Activated naive CD8-positive, alpha-beta T cell treated with anti-CD3 and anti-CD28 coated beads, Interleukin-2, amount 50 U/mL, for 24 hours (primary cell): Measurements from ENCODE around the gene IL21.
A peak's percentile ranks its signal among the peaks of the same experiment; 100 is the strongest.
"Not testable (repeated sequence)": the region's sequence is repeated elsewhere in the genome, so short reads cannot be mapped to it uniquely, and the experiment has no call there.

Experiments used
- ATAC-seq: fragments of 150-1000 bp; cut with Tn5 transposase; one replicate; pipeline ENCODE4 v1.10.0; 2021
- DNase-seq: peaks from one replicate; pipeline ENCODE4 v3.0.0; 2021
- H3K27ac Mint-ChIP-seq: one replicate; pipeline ENCODE4 v1.8.0; 2021; ENCODE audit warnings: mild to moderate bottlenecking, mixed read lengths
- H3K27me3 Mint-ChIP-seq: one replicate; pipeline ENCODE4 v1.8.0; 2021; ENCODE audit warnings: mixed read lengths
- H3K36me3 Mint-ChIP-seq: one replicate; pipeline ENCODE4 v1.8.0; 2021; ENCODE audit warnings: low read depth, mixed read lengths
- H3K4me1 Mint-ChIP-seq: one replicate; pipeline ENCODE4 v1.8.0; 2021; ENCODE audit warnings: mixed read lengths
- H3K4me3 Mint-ChIP-seq: one replicate; pipeline ENCODE4 v1.8.0; 2021; ENCODE audit warnings: mild to moderate bottlenecking, moderate library complexity, mixed read lengths
- H3K9me3 Mint-ChIP-seq: one replicate; pipeline ENCODE4 v1.8.0; 2021; ENCODE audit warnings: mixed read lengths

The IL21 gene

GRCh38 chr4:122576261-122577188 is 44.3 kb downstream of the IL21 start:
- peak overlapping the region; percentile 13 for H3K4me3 Mint-ChIP-seq

GRCh38 chr4:122574347-122574746 is 46.5 kb downstream of the IL21 start:
- H3K27ac Mint-ChIP-seq, H3K36me3 Mint-ChIP-seq, DNase-seq, ATAC-seq, H3K4me3 Mint-ChIP-seq, H3K27me3 Mint-ChIP-seq, H3K9me3 Mint-ChIP-seq: not testable (repeated sequence)
- peaks cover 33% of the 10 kb centered on the region for H3K4me1 Mint-ChIP-seq

More at GRCh38 chr4:122576261-122577188, 44.3 kb downstream of the IL21 start:
- Mint-ChIP-seq H3K9me3 (no peaks in the 10 kb centered on the region), H3K36me3 (no peaks in the 10 kb centered on the region), H3K4me1 (peaks cover 38% of the 10 kb centered on the region), H3K27me3 (no peaks in the 10 kb centered on the region), H3K27ac (peak overlapping the region; percentile 55)
- DNase-seq: peak; percentile 23
- ATAC-seq: peak; percentile 71

GRCh38 chr4:122562449-122562848 is 58.4 kb downstream of the IL21 start:
- Mint-ChIP-seq H3K4me1 (no peaks in the 10 kb centered on the region), H3K4me3 (no peak overlapping the region), H3K9me3 (peaks cover 12% of the 10 kb centered on the region), H3K27ac (no peak overlapping the region), H3K36me3 (peaks cover 2% of the 10 kb centered on the region), H3K27me3 (peaks cover 8% of the 10 kb centered on the region)
- ATAC-seq (no peak), DNase-seq (no peak)
